Right lung (tissue), 10 donors: ENCODE results near the gene USP33. TPM values are rescaled to one million over a fixed set of nuclear protein-coding genes. Genes with fewer than 3 reads are reported as not detected.
"Not testable (repeated sequence)": the region's sequence is repeated elsewhere in the genome, so short reads cannot be mapped to it uniquely, and the experiment has no call there.

Experiments
- DNase-seq, 2 donors: peaks; one replicate each; pipeline ENCODE4 v3.0.0-alpha.2; 2013
- long read RNA-seq, 8 donors: transcript quantifications; one replicate each; lab custom pipeline, GENCODE V29; 2026
- polyA plus RNA-seq, 5 donors: library from polyadenylated mRNA; unstranded; fragments of 120-200 nt; gene quantifications; one replicate each; pipeline versions ENCODE4 v1.2.1 to v1.2.3, GENCODE V29; 2013; ENCODE audit warnings: inconsistent platforms in 1 of 5, low replicate concordance in 1 of 5; ENCODE audit not compliant: insufficient read length in 5 of 5, insufficient read depth in 1 of 5

The USP33 gene
- polyA plus RNA-seq, result 100 to 1,000 TPM in 4 of 5 donors, 10 to 100 TPM in 1; 84.9 to 136 (median 113) TPM
- long read RNA-seq, donor 1, full-length matches to known transcripts, result 8 of 32 reads
- long read RNA-seq, donor 1, partial matches to known transcripts, result 24 of 32 reads
- long read RNA-seq, donor 1, other reads (novel, unspliced or antisense), result 0 of 32 reads
- long read RNA-seq, donor 2, full-length matches to known transcripts, result 4 of 10 reads
- long read RNA-seq, donor 2, partial matches to known transcripts, result 6 of 10 reads
- long read RNA-seq, donor 2, other reads (novel, unspliced or antisense), result 0 of 10 reads
- long read RNA-seq, donor 3, partial matches to known transcripts, result 6 of 12 reads
- long read RNA-seq, donor 3, other reads (novel, unspliced or antisense), result 0 of 12 reads
- long read RNA-seq, donor 4, full-length matches to known transcripts, result 6 of 13 reads
- long read RNA-seq, donor 4, partial matches to known transcripts, result 7 of 13 reads
- long read RNA-seq, donor 4, other reads (novel, unspliced or antisense), result 0 of 13 reads
- long read RNA-seq, donor 5, full-length matches to known transcripts, result 6 of 40 reads
- long read RNA-seq, donor 5, partial matches to known transcripts, result 34 of 40 reads
- long read RNA-seq, donor 5, other reads (novel, unspliced or antisense), result 0 of 40 reads
- long read RNA-seq, donor 6, partial matches to known transcripts, result 23 of 29 reads
- long read RNA-seq, donor 6, other reads (novel, unspliced or antisense), result 0 of 29 reads
- long read RNA-seq, donor 7, full-length matches to known transcripts, result 8 of 15 reads
- long read RNA-seq, donor 7, partial matches to known transcripts, result 7 of 15 reads
- long read RNA-seq, donor 7, other reads (novel, unspliced or antisense), result 0 of 15 reads
- long read RNA-seq, donor 8, partial matches to known transcripts, result 0 of 2 reads
- long read RNA-seq, donor 8, other reads (novel, unspliced or antisense), result 0 of 2 reads

DNA sequence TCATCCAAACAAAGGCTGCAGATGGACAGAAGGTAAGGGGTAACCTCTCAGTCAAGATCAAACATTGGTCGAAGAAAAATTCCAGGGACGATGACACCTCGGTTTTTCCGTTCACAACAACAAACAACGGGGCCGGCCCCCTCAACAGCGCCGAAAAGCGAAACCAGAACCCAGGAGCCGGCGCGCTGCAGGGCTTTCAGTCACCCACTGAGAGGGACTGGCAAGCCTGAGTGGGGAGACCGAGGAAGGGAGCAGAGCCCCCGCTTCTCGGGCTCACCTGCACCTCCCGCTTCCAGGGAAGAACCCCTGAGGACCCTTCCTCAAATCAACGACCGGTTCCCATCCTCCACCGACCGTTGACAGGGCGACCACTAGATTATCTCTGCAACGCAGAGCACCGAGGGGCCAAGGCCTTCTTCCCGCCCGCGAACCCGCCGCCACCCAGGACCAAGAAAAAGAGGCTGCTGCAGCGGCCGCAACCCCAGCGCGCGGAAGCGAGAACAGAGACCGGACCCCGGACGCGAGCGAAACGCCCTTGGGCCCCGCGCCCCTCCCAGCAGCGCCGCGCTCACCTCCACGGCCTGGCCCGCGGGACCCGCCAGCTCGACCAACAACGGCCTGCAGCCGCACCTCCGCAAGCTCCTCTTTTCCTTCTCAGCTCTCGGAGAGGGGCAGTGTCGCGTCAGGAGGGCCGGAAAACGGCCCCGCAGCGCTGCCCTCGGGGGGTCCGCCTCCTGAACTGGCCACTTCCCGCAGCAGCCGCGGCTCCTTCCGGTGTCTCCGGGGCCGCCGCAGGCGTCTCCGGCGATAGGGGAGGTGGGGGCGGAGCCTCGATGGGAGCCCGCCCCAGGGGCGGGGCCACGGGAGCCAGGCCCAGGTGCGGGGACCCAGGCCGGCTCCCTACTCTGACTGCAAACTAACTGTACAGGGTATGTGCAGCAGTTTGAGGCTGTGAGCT lies at the start of gene USP33:
Gene USP33 (minus strand): TSS at position 782 of the 958 bp plus-strand sequence. CDS start 18,155 bp downstream, outside the sequence.
- peak; percentile 86 to 88 for DNase-seq

DNA sequence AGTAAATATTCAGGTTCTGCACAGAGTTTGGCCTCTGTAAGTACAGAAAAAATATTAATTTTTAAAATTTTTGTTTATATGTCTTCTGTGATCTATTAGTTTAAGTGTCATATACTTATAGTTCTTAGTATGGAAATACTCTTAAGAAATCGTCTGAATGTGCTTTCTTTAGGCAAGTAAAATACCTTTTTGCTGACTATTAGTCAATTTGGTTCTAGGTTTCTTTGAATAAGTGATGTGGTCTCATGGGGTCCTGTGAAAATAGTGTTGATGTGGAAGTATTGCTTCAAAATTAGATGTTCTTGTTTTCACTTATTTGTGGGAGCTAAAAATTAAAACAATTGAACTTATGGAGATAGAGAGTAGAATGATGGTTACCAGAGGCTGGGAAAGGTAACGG lies 43.7 kb upstream of the USP33 start:
- no peak for DNase-seq

DNA sequence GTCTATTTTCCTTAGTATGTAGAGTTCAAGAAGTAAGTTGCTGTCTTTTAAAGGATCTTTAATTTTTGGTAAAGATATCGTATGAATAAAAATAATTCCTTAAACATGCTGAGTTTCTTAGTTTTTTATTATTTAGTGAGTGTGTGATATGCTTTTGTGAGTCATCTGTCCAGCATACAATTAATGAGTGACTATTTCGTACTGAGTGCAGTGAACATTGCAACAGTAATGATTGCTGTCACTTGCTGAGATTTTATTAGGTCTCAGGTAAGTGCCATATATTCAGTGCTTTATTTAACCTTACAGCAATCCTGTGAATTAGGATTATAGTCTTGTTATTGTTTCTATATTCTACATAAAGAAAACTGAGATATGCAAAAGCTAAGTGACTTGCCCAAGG lies 42.4 kb upstream of the USP33 start:
- no peak for DNase-seq

DNA sequence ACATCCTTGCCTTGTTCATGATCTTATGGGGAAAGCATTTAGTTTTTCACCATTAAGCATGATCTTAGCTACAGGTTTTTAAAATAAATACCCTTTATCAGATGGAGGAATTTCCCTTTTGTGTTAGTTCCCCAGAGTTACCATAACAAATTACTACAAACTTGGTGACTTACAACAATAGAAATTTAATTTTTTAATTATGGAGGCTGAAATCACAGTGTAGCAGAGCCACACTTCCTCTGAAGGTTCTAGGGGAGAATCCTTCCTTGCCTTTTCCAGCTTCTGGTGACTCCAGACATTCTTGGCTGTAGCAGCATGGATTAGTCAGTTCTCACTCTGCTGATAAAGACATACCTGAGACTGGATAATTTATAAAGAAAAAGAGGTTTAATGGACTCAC lies 38.3 kb upstream of the USP33 start:
- no peak for DNase-seq

GRCh38 chr1:77796695-77797405 lies 37.2 kb upstream of the USP33 start:
- no peak for DNase-seq

DNA sequence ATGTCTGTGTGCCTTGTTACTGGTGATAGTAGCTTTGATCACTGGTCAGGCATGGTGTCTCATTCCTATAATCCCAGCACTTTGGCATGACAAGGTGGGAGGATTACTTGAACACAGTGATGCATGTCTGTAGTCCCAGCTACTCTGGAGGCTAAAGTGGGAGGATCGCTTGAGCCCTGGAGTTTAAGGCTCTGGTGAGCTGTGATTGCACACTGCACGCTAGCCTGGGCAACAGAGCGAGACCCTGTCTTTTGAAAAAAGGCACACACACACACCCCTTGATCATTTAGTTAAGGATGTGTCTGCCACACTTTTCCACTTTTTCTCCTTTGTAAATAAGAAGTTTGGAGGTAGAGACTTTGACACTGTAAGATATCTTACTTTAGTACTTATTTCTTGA lies 34.9 kb upstream of the USP33 start:
- no peak for DNase-seq

GRCh38 chr1:77786093-77786741 lies 26.6 kb upstream of the USP33 start:
- not testable (repeated sequence) for DNase-seq

DNA sequence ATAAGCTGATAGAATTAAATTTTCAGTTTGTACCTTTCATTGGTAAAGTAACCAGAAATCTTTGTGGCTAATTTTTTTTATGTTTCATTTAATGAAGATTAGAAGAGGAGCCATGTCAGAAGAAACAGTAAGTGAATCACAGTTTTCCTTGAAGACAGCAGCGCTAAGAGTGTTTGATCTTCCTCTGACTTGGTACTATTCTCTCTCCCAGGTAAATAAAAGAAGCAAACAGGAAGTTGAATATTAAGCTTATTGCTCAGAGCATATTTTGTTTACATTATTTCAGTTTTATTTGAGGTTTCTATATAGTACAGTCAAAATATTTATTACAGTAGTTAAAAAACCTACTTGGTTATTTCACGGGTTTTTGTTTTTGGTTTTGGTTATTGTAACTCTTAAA lies 23.5 kb upstream of the USP33 start:
- no peak for DNase-seq

DNA sequence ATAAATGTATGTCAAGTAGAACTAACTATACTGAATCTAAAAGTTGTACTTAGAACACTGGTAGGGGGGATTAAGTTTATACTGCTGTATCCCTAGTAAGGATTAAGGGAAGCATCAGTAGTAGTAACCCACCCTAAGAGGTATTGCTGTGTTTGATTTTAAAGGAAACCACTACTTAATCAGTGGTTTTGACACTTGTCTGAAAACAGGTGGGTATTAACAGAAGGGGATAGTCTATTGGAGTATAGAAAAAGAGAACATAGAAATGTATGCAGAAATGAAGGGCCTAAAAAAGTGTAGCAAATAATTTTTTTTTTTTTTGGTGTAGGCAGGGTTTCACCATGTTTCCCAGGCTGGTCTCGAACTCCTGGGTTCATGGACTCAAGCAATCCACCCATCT lies 22.0 kb upstream of the USP33 start:
- no peak for DNase-seq

DNA sequence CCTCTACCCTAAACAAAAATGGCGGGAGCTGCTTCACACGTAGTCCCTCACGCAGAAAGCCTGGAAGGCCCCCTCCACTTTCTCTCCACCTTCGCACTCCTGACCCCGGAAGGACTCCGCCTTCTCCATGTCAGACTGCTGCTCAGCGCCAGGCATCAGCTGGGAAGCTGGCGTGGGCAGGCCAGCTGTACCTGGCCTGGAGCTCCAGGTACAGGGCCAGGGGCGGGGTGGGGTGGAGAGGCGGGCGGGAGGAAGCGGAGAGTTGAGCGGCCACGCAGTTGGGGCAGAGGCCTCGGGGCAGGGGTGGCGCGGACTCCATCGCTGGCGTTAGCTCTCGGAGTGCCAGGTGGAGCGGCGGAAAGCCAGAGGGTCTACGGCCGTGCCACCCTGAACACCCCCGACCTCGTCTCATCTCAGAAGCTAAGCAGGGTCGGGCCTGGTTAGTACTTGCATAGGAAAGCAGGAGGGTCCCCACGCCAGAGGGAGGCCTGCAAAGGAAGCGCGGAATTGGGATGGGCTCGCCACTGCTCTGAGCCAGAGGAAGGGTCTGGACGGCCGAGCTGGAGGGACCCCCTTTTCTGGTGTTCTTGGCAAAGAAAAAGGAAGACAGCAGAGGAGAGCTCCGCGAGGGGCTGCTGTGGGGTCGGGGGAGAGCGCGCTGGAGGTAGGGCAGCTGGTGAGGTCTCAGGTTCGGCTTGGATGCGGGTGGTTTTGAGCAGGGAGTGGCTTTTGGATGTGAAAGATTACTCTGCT lies 20.1 kb upstream of the USP33 start, which contains the start of gene MIGA1:
Gene MIGA1 (plus strand): TSS at position 121 of the 753 bp plus-strand sequence. CDS start 3,604 bp downstream, outside the sequence.
- DNase-seq, result peak; percentile 89 to 90

- no peak for DNase-seq
These were observed 16.5 kb upstream of the USP33 start for GRCh38 chr1:77776007-77776700.

GRCh38 chr1:77768006-77768405 lies 8.4 kb upstream of the USP33 start:
- DNase-seq, result no peak

- DNase-seq, result no peak
These were observed 2.4 kb upstream of the USP33 start for GRCh38 chr1:77762072-77762476.

GRCh38 chr1:77757603-77758002 lies 2.0 kb downstream of the USP33 start:
- peak; percentile 48 to 73 for DNase-seq

DNA sequence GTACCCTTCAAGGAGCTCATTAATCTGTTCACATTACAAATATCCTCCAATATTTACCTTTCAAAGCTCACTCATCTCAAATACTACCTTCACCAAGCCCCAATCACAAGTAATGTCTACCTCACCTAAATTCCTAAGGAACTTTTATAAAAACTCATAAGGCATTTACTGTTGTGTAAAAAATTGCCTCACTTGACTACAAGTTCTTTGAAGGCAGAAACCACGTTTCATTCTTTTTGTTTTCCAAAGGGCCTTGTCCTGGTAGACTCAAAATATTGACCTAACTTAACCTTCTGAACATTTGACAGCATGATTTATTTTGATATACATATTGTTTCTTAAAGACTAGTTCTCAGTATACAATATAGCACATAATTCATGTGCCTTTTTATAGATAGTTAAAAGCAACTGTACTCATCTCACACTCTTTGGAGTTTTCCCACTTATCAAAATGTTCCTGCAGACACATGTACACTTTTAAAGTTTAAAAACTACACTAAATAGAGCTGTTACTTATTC lies 2.5 kb downstream of the USP33 start:
- DNase-seq, result no peak

DNA sequence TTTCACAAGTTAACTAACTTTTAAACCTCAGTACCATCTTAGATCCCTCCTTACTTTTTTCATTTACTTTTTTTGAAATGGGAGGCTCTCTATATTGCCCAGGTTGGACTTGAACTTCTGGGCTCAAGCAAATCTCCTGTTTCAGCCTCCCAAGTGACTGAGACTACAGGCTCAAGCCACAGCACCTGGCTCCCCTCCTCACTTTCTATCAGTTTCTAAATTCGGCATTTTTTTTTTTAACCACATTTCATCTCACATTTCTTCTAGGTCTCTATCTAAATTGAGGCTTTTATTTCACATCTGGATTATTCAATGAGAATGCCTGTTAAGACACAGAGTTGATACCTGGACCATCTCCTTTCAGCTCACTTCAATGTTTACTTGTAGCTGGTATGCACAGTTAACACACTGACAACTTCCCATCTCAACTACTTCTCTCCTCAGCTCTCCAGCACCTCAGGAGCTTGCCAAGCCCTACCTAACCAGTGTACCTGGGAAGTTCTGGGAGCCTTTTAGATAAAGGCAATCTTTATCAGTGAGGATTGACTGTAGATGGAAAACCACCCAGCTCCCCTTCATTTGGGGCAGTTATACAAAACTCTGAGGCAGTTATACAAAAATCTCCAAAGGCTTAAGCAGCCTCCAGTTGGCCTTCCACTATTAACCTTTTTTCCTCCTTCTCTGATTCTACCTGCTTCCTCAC lies 3.4 kb downstream of the USP33 start:
- DNase-seq, result no peak

GRCh38 chr1:77749489-77749888 lies 10.2 kb downstream of the USP33 start:
- not testable (repeated sequence) for DNase-seq

- DNase-seq, result no peak
These were observed 15.1 kb downstream of the USP33 start for GRCh38 chr1:77744576-77744975.
